ENCODE results near the gene TSPAN18. TPM values are rescaled to one million over a fixed set of nuclear protein-coding genes. Genes with fewer than 3 reads are reported as not detected.

Gene TSPAN18
- total RNA-seq, 1 experiment from 2014 or later = 13.3 TPM

DNA sequence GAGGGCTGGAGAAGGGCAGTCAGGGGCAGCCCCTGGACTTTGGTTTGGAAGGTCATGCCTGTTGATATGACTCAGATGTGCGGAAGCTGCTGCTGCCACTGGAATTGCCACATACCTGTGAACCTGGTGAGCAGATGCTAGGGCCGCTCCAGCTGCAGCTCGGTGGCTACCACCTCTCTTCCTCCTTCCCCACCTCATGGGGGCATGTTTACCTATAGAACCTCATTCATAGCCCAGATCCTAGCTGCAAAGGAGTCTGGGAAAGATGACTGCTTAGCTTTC lies 17.5 kb upstream of the TSPAN18 start:
- in situ Hi-C loops (cut with HindIII; ENCODE audit: low sequenced_read_pairs) = no loop called here
- no peak for DNase-seq (ENCODE audit: low spot score)

DNA sequence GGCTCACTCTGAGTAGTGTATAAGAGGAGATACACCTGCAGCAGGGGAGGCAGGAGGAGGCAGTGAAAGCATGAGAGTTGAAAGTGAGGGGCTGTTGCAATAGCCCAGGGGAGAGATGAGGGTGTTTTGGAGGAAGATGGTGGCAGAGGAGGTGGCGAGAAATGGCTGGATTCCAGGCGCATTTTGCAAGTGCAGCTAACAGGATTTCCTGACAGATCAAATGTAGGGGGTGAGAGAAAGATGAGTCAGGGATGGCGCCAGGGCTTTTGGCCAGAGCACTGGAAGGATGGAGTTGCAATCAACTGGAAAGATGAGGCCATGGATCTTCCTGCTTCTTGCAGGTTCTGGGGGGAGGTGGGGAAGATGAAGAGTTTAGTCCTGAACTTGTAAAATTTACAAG lies 16.8 kb upstream of the TSPAN18 start:
- no peak for DNase-seq (ENCODE audit: low spot score)
- in situ Hi-C loops (cut with HindIII; ENCODE audit: low sequenced_read_pairs) = no loop called here

DNA sequence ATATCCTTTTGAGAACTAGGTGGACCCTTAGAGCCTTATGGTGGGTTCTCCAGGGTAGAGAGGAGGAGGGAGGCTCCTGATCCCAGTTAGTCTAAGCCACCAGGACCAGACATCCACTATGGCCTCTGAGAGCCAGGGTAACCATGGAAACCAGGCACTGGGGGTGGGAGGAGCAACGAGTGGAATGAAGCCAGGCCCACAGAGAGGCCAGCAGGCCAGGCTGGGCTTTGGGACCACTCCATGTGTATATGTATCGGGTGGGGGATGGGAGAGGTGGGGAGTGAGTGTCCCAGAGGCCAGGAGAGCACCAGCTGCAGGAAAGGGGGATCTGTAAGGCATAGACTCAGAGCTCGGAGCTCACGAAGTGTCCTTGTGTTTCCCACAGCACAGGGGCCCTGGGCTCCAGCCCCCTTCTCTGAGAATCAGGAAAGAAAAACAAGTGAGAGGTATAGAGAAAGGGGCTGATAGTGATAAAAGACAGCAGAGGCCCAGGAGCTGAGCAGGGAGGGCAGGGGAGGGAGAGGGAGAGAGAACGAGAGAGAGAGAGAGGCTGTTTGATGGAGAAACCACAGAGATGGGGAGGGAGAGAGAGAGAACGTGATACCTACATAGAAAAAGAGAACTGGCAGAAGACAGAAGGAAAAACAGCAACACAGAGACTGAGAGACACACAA lies 15.5 kb upstream of the TSPAN18 start:
- DNase-seq (ENCODE audit: low spot score) = peak; percentile 86
- in situ Hi-C loops (cut with HindIII; ENCODE audit: low sequenced_read_pairs) = no loop called here

DNA sequence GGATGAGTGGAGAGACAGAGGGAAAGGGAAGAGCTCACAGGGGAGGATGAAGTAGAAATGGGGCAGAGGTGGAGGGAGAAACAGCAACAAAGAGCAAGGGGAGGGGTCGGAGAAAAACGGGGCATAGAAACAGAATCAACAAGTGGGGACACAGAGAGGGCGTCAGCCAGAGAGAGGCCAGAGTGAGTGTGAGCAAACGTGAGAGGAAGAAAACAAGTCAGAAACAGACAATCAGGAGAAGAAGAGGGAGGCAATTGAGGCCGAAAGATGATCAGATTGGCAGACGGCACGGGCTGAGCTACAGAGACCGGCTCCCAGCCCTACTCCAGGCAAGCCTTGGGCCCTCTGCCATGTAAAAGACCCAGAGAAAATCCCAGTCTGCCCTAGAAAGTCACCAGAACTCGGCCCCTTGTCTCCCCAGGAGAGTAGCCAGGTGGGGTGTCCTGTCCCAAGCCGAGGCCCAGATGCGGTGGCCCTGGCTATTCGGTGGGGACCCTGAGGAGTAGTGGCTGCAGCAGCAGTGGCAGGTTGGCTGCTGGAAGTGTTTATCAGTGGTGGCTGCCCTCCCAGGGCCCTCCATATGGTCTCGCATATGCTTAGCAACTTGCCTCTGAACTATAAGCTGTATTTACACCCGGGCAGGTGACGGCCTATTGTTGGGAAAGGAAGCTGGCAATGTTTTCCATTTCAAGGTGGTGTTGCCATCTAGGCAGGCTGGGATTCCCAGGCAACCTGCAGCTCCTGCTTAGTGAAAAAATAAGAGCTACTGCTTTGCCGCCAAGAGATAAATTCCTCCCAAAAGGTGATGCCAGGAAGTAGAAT lies 14.8 kb upstream of the TSPAN18 start:
- in situ Hi-C loops (cut with HindIII; ENCODE audit: low sequenced_read_pairs) = no loop called here
- peak; percentile 98 for DNase-seq (ENCODE audit: low spot score)

DNA sequence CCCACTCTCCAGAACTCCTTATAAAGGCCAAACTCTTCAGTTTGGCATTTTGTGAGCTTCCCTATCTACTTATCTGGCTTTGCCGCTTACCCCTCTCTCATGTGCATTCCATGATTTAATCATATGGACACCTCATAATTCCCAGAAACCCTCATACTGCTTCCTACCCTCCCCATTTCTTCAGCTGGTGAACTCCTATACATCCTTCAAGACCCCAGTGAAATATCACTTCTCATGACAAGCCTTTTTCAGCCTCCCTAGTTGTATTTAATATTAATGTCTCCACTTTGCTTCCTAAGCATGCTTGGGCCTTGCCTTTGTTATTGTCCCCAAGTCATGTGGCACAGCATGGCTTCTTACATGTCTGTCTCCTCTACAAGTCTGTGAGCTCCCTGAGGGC lies 13.7 kb upstream of the TSPAN18 start:
- no peak for DNase-seq (ENCODE audit: low spot score)
- in situ Hi-C loops (cut with HindIII; ENCODE audit: low sequenced_read_pairs) = no loop called here

DNA sequence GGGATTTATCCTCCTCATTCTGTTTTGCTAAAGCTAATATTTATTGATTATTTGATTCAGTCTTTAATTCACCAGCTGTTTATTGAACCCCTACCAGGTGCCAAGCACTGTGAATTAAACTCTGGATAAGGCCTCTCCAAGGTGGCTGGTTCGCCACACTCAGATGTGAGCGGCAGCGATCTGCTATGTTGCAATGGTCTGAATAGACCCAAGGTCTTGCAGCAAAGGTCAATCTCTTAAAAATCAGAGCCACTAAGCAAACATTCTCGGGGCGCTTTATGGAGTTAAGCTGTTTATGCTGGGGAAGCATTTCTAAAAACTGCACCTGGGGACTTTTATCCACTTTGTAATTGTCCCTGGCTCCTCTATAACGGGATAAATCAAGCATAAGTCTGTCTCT lies 10.5 kb upstream of the TSPAN18 start:
- in situ Hi-C loops (cut with HindIII; ENCODE audit: low sequenced_read_pairs) = no loop called here
- no peak for DNase-seq (ENCODE audit: low spot score)

DNA sequence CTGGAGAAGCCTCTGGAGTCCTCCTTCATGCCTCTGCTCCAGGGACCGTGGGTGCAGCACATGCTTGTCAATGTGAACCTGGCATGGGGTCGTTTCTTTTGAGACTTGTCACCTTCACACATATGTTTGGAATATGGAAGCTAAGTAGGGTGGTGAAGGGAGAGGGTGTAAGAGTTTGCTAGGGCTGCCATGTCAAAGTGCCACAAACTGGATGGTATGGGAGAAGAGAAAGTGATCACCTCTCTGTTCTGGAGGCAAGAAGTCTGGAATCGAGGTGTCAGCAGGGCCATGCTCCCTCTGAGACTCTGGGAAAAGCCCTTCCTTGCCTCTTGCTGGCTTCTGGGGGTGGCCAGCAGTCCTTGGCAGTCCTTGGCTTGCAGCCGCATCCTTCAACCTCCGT lies 8.7 kb upstream of the TSPAN18 start:
- DNase-seq (ENCODE audit: low spot score) = no peak
- in situ Hi-C loops (cut with HindIII; ENCODE audit: low sequenced_read_pairs) = no loop called here

DNA sequence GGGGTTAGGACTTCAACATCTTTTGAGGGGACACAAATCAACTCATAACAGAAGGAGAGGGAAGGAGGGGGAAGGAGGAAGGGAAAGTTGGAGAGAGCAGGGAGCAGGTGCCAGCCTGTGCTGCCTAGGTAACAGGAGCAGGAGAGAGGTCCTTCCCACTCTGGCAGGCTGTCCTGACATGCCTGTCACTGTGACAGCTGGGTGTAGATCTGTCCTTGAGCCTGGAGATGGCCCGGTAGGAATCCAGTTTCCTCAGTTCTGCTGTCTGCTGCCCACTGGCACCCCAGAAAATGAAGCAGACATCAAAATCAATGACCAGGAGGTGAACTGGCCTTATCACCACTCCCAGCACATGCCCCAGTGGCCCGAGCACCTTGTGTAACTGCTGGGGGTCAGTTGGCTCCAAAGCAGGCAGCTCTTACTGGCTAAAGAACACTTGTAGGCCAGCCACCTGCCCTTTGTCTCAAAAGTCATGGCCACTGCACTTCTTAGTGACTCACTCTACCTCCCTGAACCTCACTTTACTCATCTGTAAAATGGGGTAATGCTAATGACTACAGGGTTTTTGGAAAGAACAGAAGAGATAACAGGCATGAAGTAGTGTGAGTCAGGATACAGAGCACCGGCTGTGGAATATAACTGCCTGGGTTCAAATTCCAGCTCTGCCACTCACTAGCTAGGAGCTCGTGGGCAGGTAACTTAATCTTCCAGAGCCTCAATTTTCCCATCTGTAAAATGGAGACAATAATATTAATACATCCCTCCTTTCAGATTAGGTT lies 8.0 kb upstream of the TSPAN18 start:
- no peak for DNase-seq (ENCODE audit: low spot score)
- in situ Hi-C loops (cut with HindIII; ENCODE audit: low sequenced_read_pairs) = no loop called here

DNA sequence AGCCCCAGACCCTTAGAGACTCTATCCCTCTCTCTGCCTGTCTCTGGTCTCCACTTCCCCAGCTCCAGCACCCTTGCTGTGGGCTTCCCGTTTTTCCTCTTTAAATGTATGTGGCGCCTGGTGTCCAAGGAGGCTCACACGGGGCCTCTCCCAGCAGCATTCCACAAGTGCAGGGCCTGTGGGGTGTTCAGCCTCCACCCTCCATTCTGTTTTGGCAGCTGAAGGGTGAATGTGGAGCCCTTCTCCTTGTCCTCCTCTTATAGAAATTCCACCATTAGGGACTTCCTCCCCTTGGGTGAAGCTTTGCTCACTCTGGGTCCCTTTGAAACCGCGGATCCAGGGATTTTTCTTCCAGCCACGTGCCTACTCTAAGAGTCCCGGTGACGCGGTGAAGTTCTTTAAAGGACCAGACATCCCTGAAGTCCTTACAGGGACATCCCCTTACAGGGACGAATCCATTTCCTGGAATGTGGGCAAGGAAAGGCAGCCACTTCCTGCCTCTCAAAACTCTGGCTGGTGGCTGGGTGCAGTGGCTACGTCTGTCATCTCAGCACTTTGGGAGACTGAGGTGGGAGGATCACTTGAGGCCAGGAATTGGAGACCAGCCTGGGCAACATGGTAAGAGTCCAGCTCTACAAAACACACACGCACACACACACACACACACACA lies 1.6 kb upstream of the TSPAN18 start:
- in situ Hi-C loops (cut with HindIII; ENCODE audit: low sequenced_read_pairs) = loop anchor here (5.0 kb wide), 1 partner anchor 167 kb away; no protein-coding TSS in a partner anchor
- no peak for DNase-seq (ENCODE audit: low spot score)

DNA sequence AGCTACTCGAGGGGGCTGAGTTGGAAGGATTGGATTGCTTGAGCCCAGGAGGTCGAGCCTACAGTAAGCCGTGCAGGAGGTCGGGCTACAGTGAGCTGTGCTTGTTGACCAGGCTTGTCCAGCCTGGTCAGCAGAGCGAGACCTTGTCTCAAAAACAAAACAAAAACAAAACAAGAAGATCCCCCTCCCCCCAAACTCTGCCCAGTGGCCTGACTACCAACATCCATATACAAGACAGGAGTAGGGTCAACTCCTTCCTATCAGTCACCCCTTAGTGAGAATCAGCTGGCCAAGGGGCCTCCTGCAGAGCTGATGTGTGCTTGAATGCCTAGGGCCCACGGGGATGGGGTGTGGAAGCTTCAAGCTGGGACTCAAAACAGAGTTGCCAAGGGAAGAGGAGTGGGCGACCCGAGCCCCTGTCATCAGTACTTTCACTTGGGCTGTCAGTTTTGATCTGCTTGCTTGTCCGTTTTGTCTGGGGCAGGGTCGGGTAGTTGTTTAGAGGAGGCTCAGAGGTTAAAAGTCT lies 942 bp upstream of the TSPAN18 start:
- in situ Hi-C loops (cut with HindIII; ENCODE audit: low sequenced_read_pairs) = loop anchor here (5.0 kb wide), 1 partner anchor 166 kb away; no protein-coding TSS in a partner anchor
- DNase-seq (ENCODE audit: low spot score) = no peak

DNA sequence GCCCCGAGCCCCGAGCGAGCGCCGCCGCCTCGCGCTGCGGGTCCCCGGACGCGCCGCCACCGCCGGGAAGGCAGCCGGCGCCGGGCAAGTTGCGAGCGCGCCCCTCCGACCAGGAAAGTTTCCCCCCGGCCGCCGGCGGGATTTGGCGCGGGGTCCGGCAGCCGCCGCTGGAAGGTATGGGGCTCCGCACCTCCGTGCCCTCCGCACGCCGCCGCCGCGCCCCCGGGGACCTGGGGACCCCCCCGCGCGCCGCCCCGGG lies 281 bp downstream of the TSPAN18 start:
- no peak for DNase-seq (ENCODE audit: low spot score)
- in situ Hi-C loops (cut with HindIII; ENCODE audit: low sequenced_read_pairs) = loop anchor here (5.0 kb wide), 1 partner anchor 165 kb away; no protein-coding TSS in a partner anchor

DNA sequence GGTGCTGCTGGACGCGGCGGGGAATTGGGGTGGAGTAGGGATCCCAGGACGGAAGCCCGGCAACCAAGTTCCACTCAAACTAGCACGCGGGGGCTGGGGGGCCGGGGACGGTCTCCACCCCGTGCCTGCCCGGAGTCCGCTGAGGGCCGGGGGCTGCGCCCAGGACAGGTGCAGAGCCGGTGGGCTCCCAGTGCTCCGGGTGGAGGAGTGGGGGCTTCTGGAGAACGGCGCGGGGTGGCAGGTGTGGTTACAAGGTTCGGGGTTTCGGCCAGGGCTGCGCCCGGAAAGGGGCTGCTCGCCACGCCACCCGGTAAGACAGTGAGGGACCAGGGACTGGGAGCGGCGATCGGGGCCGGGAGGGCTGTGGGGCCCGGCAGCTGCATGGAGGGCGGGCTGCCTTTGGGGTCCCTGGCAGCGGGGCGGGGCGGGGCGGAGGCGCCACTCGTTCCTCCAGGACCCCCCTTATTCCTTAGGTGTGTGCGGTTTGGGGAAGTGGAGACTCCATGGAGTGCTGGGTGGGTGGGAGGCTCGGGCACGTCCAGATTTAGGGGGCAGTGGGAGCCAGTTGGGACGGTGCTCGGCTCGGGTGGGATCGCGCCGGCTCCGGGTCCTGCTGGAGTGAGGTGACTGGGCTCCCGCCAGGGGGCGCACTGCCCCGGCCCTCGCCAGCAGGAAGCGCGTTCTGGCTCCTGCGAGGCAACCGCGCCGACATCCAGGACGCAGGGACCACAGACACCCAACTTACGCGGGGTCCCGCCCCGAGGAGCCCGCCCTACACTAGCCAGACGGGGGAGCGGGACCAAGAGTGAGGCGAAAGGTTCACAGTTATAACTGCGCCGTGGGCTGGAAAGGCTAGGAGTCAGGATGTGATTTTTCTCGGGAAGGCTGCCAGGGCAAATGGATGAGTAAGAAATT lies 868 bp downstream of the TSPAN18 start:
- in situ Hi-C loops (cut with HindIII; ENCODE audit: low sequenced_read_pairs) = loop anchor here (5.0 kb wide), 1 partner anchor 165 kb away; no protein-coding TSS in a partner anchor
- peak; percentile 85 for DNase-seq (ENCODE audit: low spot score)

DNA sequence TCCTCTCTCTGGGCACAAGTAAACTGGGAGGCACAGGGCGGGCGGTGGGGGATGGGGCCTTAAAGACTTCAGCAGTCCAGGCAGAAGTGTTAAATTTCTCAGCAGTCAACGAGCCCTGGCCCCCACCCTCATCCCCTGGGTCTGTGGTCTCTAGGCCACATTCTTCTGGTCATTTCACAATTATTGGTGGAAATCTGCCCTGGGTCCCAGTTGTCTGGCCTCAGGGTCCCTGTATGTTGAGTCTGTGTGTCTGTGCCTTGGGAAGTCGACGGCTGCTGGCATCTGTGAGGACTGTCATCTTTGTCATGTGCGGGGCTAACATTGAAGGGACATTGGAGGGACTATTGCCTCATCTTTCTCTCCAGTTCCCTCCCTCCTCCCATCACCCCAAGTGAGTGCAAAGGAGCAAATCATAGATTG lies 1.7 kb downstream of the TSPAN18 start:
- peak; percentile 60 for DNase-seq (ENCODE audit: low spot score)
- in situ Hi-C loops (cut with HindIII; ENCODE audit: low sequenced_read_pairs) = loop anchor here (5.0 kb wide), 1 partner anchor 164 kb away; no protein-coding TSS in a partner anchor

DNA sequence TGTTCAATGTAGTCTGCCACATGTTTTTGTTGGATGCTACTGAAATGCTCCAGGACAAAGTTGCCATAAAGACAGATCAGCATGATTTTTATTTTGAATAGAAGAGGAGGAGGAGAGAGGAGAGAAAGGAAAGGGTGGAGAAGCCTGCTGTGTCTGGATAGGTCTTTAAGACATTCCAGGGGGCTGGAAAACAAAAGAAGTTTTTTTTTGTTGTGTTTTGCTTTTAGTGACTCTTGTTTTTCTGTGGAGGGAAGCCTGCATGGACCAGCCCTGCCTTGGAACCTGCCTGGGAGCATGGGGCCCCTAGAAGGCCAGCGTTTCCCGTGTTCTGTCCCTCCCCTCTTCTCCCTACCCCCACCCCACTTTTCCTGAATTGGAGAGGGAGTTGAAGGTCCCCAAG lies 2.3 kb downstream of the TSPAN18 start:
- no peak for DNase-seq (ENCODE audit: low spot score)
- in situ Hi-C loops (cut with HindIII; ENCODE audit: low sequenced_read_pairs) = loop anchor here (5.0 kb wide), 1 partner anchor 163 kb away; no protein-coding TSS in a partner anchor

DNA sequence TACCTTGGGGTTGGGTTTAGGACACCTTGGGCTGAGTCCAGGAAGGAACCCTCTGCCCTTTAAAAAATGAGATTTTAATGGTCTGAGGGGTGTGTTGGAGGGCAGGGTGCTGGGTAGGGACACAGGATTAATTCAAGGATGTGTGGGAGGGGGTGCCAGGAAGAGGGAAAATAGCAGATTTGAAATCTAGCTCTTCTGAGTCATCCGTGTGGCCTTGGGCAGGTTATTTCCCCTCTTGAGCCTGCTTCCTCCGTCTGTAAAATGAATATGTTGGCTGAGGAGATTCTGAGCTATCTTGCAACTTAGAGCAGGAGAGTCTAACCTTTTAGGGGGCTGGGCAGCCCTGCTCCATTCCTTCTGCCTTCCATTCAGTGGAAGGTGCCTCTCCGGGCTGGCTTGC lies 3.0 kb downstream of the TSPAN18 start:
- in situ Hi-C loops (cut with HindIII; ENCODE audit: low sequenced_read_pairs) = loop anchor here (5.0 kb wide), 1 partner anchor 163 kb away; no protein-coding TSS in a partner anchor
- DNase-seq (ENCODE audit: low spot score) = no peak

DNA sequence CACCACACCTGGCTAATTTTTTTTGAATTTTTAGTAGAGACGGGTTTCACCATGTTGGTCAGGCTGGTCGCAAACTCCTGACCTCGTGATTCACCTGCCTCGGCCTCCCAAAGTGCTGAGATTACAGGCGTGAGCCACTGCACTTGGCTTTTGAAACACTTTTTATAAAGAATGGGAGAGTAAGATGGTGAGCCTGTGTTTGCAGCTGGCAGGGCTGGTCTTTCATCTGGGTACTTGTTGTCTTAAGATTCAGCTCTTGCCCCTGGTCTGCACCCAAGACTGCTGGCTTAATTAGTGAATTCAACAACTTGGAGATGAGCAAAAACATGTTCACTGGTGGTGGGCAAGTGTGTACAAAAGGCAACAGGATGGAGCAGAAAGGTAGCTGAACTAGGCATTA lies 4.0 kb downstream of the TSPAN18 start:
- DNase-seq (ENCODE audit: low spot score) = no peak
- in situ Hi-C loops (cut with HindIII; ENCODE audit: low sequenced_read_pairs) = no loop called here

DNA sequence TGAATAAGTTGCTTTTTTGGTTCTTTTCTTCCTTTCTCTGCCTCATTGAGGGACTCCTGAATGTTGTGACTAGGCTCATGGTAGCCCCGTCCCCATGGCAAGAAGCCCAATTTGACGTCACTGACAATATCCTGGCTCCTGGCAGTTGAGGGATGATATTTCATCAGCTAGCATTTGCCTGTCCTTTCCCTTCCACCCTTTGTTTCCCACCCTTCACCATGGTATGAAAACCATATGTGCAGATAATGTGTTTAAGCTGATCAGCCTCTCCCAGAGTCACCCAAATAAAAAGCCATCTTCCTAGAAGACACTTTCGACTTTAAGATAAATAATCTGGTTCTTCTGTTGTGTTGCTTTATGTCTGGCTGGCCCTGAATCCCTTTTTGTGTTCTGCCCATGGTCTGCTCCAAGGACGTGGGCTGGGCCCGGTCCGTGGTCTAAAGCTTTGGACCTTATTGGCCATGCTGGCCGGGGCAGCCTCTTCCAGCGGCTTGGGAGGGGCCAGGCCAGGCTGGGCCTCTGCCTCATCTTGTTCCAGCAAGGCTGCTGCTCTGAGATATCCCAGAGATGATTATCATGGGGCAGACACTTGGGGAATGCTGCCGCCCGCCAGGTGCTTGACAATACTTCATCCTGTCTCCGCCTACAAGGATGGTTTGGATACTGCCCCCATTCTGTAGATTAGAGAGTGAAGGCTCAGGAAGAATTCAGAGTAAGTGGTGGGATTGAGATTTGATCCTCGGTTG lies 5.1 kb downstream of the TSPAN18 start:
- no peak for DNase-seq (ENCODE audit: low spot score)
- in situ Hi-C loops (cut with HindIII; ENCODE audit: low sequenced_read_pairs) = no loop called here

DNA sequence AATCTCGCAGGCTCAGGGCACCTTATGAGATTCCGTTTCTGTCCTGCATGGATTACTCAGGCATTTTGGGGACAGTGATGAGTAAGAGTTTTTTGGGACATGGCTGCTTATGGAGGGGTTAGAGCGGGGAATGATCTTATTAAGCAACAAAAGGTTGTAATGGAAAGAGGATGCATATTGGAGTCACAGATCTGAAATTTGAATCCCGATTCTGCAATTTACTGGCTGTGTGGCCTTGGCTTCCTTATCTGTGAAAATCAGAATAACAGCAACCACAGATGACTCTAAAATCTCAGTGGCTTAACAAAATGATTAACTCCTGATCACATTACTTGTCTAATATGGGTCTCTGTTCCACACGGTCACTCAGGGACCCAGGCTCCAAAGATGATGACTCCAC lies 5.8 kb downstream of the TSPAN18 start:
- in situ Hi-C loops (cut with HindIII; ENCODE audit: low sequenced_read_pairs) = no loop called here
- DNase-seq (ENCODE audit: low spot score) = no peak

Data from G401 (cell line).